Measurements from ENCODE around the gene PPFIA1. TPM values are rescaled to one million over a fixed set of nuclear protein-coding genes. Genes with fewer than 3 reads are reported as not detected.
A peak's percentile ranks its signal among the peaks of the same experiment; 100 is the strongest.

PPFIA1 gene
- total RNA-seq, 1 donor from 2014 or later = 29.3 TPM

- H3K36me3 ChIP-seq = peaks cover 33 to 64% of the 10 kb centered on the region in 2 donors
- H3K27me3 ChIP-seq = no peaks in the 10 kb centered on the region
- no peaks in the 10 kb centered on the region for H3K9me3 ChIP-seq
- H3K4me1 ChIP-seq = peaks cover 0 to 3% of the 10 kb centered on the region in 2 donors
- no peak for TF ChIP-seq CTCF (IDR thresholded peaks at IDR 0.05)
- intact Hi-C loops (cut with DNase I) = no loop called here
- no peak for DNase-seq (ENCODE audit: low spot score in 2 of 2)
- H3K4me3 ChIP-seq = no peak overlapping the region
- H3K27ac ChIP-seq = no peak overlapping the region
Observed at GRCh38 chr11:70377645-70378044, 107.2 kb downstream of the PPFIA1 start.

- peaks cover 30 to 60% of the 10 kb centered on the region in 2 donors for H3K36me3 ChIP-seq
- no peak for DNase-seq (ENCODE audit: low spot score in 2 of 2)
Observed at GRCh38 chr11:70378506-70379134, 108.1 kb downstream of the PPFIA1 start.

GRCh38 chr11:70381350-70381749 is 110.9 kb downstream of the PPFIA1 start:
- Histone ChIP-seq H3K4me3 (no peak overlapping the region), H3K4me1 (peaks cover 0 to 3% of the 10 kb centered on the region in 2 donors), H3K27ac (peak overlapping the region in 1 of 2 donors; percentile 23), H3K9me3 (no peaks in the 10 kb centered on the region), H3K36me3 (peaks cover 26 to 45% of the 10 kb centered on the region in 2 donors), H3K27me3 (no peaks in the 10 kb centered on the region)
- no peak for TF ChIP-seq CTCF (IDR thresholded peaks at IDR 0.05)
- peak in 1 of 2 donors; percentile 43 for DNase-seq (ENCODE audit: low spot score in 2 of 2)
- intact Hi-C loops (cut with DNase I) = no loop called here

More at GRCh38 chr11:70378506-70379134, 108.1 kb downstream of the PPFIA1 start:
- H3K4me3 ChIP-seq = no peak overlapping the region
- intact Hi-C loops (cut with DNase I) = no loop called here
- H3K27ac ChIP-seq = no peak overlapping the region
- peaks cover 0 to 3% of the 10 kb centered on the region in 2 donors for H3K4me1 ChIP-seq
- H3K27me3 ChIP-seq = no peaks in the 10 kb centered on the region
- H3K9me3 ChIP-seq = no peaks in the 10 kb centered on the region
- TF ChIP-seq CTCF (IDR thresholded peaks at IDR 0.05) = no peak

DNA sequence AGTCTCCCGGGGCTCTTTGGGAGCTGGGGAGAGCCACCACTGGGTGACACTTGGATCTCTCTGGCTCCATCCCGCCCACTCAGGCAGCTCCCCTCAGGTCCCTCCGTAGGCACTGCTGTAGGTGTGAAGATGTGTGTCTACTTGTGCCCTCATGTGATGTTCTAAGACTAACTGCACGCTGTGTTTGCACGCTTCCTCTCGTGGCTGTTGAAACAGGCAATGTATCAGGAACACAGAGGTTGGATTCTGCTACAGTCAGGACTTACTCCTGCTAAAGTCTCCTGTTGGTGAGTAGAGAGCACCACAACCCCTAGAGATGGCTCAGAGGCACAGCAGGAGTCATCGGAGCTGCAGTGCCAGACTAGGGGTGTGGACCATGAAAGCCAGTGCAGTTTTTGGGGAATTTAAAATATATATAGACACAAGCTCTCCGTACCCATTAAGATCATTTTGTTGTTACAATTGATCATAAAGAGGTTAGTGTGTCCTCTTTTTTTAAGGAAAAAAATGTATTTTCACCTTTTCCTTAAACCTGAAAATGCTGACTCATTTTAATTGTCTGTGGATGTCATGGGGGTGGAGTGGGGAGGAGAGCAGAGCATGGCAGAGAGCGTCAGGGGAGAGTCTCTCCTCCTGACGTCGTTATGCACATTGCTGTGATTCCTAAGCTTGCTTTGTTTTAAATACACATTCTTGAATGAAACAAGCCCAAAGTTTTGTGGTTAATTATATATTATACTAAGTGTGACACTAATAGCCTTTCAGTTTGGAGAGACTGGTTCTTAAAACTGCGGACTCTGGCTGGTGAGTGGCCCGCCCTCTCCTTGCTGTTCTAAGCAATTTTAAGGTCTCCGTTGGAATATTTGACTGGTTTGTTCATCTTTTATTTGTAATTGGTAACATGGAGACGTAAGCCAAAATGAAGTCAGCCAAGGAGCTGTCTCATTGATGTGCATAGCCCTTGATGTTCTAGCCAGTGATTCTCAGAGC is 111.7 kb downstream of the PPFIA1 start:
- DNase-seq (ENCODE audit: low spot score in 2 of 2) = peak in 1 of 2 donors; percentile 56
- Histone ChIP-seq H3K4me1 (peaks cover 0 to 3% of the 10 kb centered on the region in 2 donors), H3K4me3 (no peak overlapping the region), H3K27me3 (no peaks in the 10 kb centered on the region), H3K36me3 (peaks cover 19 to 37% of the 10 kb centered on the region in 2 donors), H3K9me3 (no peaks in the 10 kb centered on the region), H3K27ac (peak overlapping the region in 1 of 2 donors; percentile 23)
- TF ChIP-seq CTCF (IDR thresholded peaks at IDR 0.05) = peak in 1 of 3 experiments; percentile 21
- intact Hi-C loops (cut with DNase I) = no loop called here

DNA sequence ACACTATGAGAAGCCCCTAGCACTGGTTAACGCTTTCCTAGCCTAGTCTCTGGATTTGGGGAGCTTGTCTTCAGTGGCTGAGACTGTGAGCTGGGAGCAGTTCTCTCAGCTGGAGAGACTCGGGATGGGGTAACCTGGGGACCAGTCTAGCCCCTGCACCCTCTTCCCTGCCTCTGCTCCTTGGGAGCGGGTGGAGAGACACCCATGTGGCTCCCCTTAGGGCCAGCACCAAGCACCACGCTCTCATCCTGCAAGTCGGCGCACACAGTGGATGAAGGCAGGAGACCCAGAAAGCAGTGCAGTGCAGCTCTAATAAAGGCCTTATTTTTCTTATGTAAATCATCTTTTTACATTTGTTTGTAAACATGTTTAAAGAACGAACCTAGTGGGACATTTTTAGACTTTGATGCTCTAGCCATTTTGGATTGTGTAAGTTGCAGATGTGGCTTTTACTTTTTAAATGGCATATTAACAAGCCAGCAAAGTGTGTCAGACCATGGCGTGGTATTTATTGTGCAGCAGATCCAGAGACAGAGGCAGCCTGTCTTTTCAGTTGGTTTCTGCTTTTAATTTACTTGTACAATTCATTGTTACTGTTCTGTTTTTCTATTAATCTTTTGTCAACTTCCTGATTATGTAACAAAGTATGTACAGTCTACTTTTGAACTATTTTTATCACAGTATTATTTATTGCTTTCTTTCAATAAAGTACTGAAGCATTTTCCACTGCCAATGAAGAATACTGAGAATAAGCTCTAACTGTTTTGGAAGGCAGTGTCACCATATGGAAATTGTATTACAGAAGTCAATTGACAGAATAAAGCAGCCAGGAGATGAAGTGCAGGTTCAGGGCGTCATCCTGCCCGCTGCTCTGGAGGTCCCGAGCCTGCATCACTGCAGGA is 113.4 kb downstream of the PPFIA1 start:
- no peak for TF ChIP-seq CTCF (IDR thresholded peaks at IDR 0.05)
- Histone ChIP-seq H3K4me3 (no peak overlapping the region), H3K36me3 (peaks cover 3 to 21% of the 10 kb centered on the region in 2 donors), H3K27ac (no peak overlapping the region), H3K27me3 (no peaks in the 10 kb centered on the region), H3K9me3 (no peaks in the 10 kb centered on the region), H3K4me1 (peaks cover 0 to 3% of the 10 kb centered on the region in 2 donors)
- peak in 1 of 2 donors; percentile 56 for DNase-seq (ENCODE audit: low spot score in 2 of 2)
- intact Hi-C loops (cut with DNase I) = no loop called here
